ENCODE data around the gene CD247. TPM values are rescaled to one million over a fixed set of nuclear protein-coding genes. Genes with fewer than 3 reads are reported as not detected.

CD247 gene
- polyA plus RNA-seq, 1 of the 3 experiments (the other 2 are of a cell fraction), result 0.08 TPM

- H3K79me2 ChIP-seq (ENCODE audit: insufficient read depth), result no peaks in the 10 kb centered on the region
- H2AFZ ChIP-seq (ENCODE audit: low read depth), result no peak overlapping the region
- TF ChIP-seq USF2 (IDR thresholded peaks at IDR 0.05; ENCODE audit: borderline replicate concordance, low read depth, low read length) (no peak), CHD2 (IDR thresholded peaks at IDR 0.05; ENCODE audit: low read length, partially characterized antibody) (no peak), SIN3A (IDR thresholded peaks at IDR 0.05; ENCODE audit: borderline replicate concordance, low read depth, low read length) (no peak), NRF1 (IDR thresholded peaks at IDR 0.05; ENCODE audit: low read depth, low read length) (no peak)
- no peak for DNase-seq
- no peak overlapping the region for H3K27ac ChIP-seq (ENCODE audit: low read depth in 2 of 2, low read length in 1 of 2)
- H4K20me1 ChIP-seq (ENCODE audit: insufficient read depth), result no peaks in the 10 kb centered on the region
- H3K9me3 ChIP-seq, result no peaks in the 10 kb centered on the region
- CTCF ChIA-PET, result no interaction called here
- peaks cover 4% of the 10 kb centered on the region; the same call in 1 of the 2 replicates for H3K27me3 ChIP-seq (ENCODE audit: insufficient read depth)
- H3F3A ChIP-seq (replicated peaks; ENCODE audit: insufficient read depth), result no peaks in the 10 kb centered on the region
- H3K9ac ChIP-seq, result no peak overlapping the region
- no peaks in the 10 kb centered on the region for H3K9me2 ChIP-seq
- H3K4me1 ChIP-seq (ENCODE audit: control insufficient read depth in 1 of 2, insufficient read depth in 2 of 2, low read depth in 1 of 2, low read length in 1 of 2), result no peaks in the 10 kb centered on the region; a peak in 1 of 4 replicates
- H3K4me3 ChIP-seq (ENCODE audit: low read depth in 2 of 2, low read length in 1 of 2), result no peak overlapping the region
- 60% methylated on average over 4 of the region's 4 CpGs for WGBS (ENCODE audit: low lambda C conversion rate)
- H3K36me3 ChIP-seq (replicated peaks in 1 of 2; ENCODE audit: control insufficient read depth in 1 of 2, insufficient read depth in 2 of 2, low read length in 1 of 2), result no peaks in the 10 kb centered on the region
- no peak overlapping the region for H3K4me2 ChIP-seq
- POLR2A ChIA-PET, result no interaction called here
Measured at GRCh38 chr1:167463080-167463479, 55.2 kb downstream of the CD247 start.

GRCh38 chr1:167462341-167462740, 56.0 kb downstream of the CD247 start:
- 66% methylated on average over 8 of the region's 8 CpGs for WGBS (ENCODE audit: low lambda C conversion rate)
- no peak overlapping the region for H3K4me2 ChIP-seq
- H3K36me3 ChIP-seq (replicated peaks in 1 of 2; ENCODE audit: control insufficient read depth in 1 of 2, insufficient read depth in 2 of 2, low read length in 1 of 2), result no peaks in the 10 kb centered on the region
- H3K27ac ChIP-seq (ENCODE audit: low read depth in 2 of 2, low read length in 1 of 2), result no peak overlapping the region
- no peak overlapping the region for H2AFZ ChIP-seq (ENCODE audit: low read depth)
- TF ChIP-seq JUND (IDR thresholded peaks at IDR 0.05), result no peak
- TF ChIP-seq MXI1 (IDR thresholded peaks at IDR 0.05; ENCODE audit: low read depth, low read length), result no peak
- no peak for TF ChIP-seq SIN3A (IDR thresholded peaks at IDR 0.05; ENCODE audit: borderline replicate concordance, low read depth, low read length)
- TF ChIP-seq GABPA (IDR thresholded peaks at IDR 0.05; ENCODE audit: low read depth), result no peak
- TF ChIP-seq TEAD4 (IDR thresholded peaks at IDR 0.05; ENCODE audit: borderline replicate concordance, insufficient read depth), result no peak
- no peak for TF ChIP-seq CTCF (IDR thresholded peaks at IDR 0.05)
- no peak for TF ChIP-seq USF1 (IDR thresholded peaks at IDR 0.05; ENCODE audit: borderline replicate concordance, low read depth)
- no peak for TF ChIP-seq USF2 (IDR thresholded peaks at IDR 0.05; ENCODE audit: borderline replicate concordance, low read depth, low read length)
- no peak for TF ChIP-seq MAX (IDR thresholded peaks at IDR 0.05; ENCODE audit: low read depth)
- no peak for TF ChIP-seq RAD21 (IDR thresholded peaks at IDR 0.05; ENCODE audit: low read length)
- no peak for TF ChIP-seq EZH2phosphoT487 (IDR thresholded peaks at IDR 0.05; ENCODE audit: borderline replicate concordance, low read depth)
- no peak for TF ChIP-seq TCF12 (IDR thresholded peaks at IDR 0.05)
- no peak for TF ChIP-seq FOSL2 (IDR thresholded peaks at IDR 0.05; ENCODE audit: borderline replicate concordance, low read depth)
- no peak for TF ChIP-seq EP300 (IDR thresholded peaks at IDR 0.05; ENCODE audit: borderline replicate concordance in 1 of 2, low read depth in 1 of 2, low read length in 1 of 2)
- TF ChIP-seq ELF1 (IDR thresholded peaks at IDR 0.05), result no peak
- no peak for TF ChIP-seq MEF2A (IDR thresholded peaks at IDR 0.05; ENCODE audit: borderline replicate concordance, low read depth)
- no peak for TF ChIP-seq PBX3 (IDR thresholded peaks at IDR 0.05)
- no peak for TF ChIP-seq NRF1 (IDR thresholded peaks at IDR 0.05; ENCODE audit: low read depth, low read length)
- no peak for TF ChIP-seq ZBTB33 (IDR thresholded peaks at IDR 0.05; ENCODE audit: borderline replicate concordance, low read depth)
- no peak for TF ChIP-seq FOXJ3 (CRISPR knock-in tag; IDR thresholded peaks at IDR 0.05)
- peaks cover 4% of the 10 kb centered on the region; the same call in 1 of the 2 replicates for H3K27me3 ChIP-seq (ENCODE audit: insufficient read depth)
- ChIA-PET POLR2A (no interaction called here), CTCF (no interaction called here)
- H3K79me2 ChIP-seq (ENCODE audit: insufficient read depth), result no peaks in the 10 kb centered on the region
- no peaks in the 10 kb centered on the region; a peak in 1 of 4 replicates for H3K4me1 ChIP-seq (ENCODE audit: control insufficient read depth in 1 of 2, insufficient read depth in 2 of 2, low read depth in 1 of 2, low read length in 1 of 2)
- DNase-seq, result no peak
- H3K9me3 ChIP-seq, result no peaks in the 10 kb centered on the region
- H3K9ac ChIP-seq, result no peak overlapping the region
- no peak overlapping the region for H3K4me3 ChIP-seq (ENCODE audit: low read depth in 2 of 2, low read length in 1 of 2)
- H4K20me1 ChIP-seq (ENCODE audit: insufficient read depth), result no peaks in the 10 kb centered on the region
- H3K9me2 ChIP-seq, result no peaks in the 10 kb centered on the region
- H3F3A ChIP-seq (replicated peaks; ENCODE audit: insufficient read depth), result no peaks in the 10 kb centered on the region

Data from SK-N-SH (cell line).